WERI-Rb-1 (cell line): ENCODE measurements around the gene AVL9.

Experiments
- DNase-seq: peaks from one replicate; pipeline ENCODE4 v3.0.0-alpha.2; 2020
- H3K27ac ChIP-seq: fragments of 250-450 bp; sonication (Bioruptor Pico); 2 replicates; pipeline ENCODE4 v1.5.1; 2020; ENCODE audit warnings: mild to moderate bottlenecking, moderate library complexity
- H3K27me3 ChIP-seq: fragments of 250-450 bp; sonication (Bioruptor Pico); 2 replicates; pipeline ENCODE4 v1.5.1; 2021; ENCODE audit warnings: mild to moderate bottlenecking, low read depth, moderate library complexity; ENCODE audit not compliant: insufficient read depth, severe bottlenecking
- H3K36me3 ChIP-seq: fragments of 250-450 bp; sonication (Bioruptor Pico); 2 replicates; pipeline ENCODE4 v1.5.1; 2020; ENCODE audit warnings: mild to moderate bottlenecking, moderate library complexity
- H3K4me3 ChIP-seq: 2 replicates; pipeline ENCODE4 v1.5.1; 2011; ENCODE audit warnings: low read depth, mild to moderate bottlenecking, control low read depth, low read length
- H3K9me3 ChIP-seq: fragments of 250-450 bp; sonication (Bioruptor Pico); 2 replicates; pipeline ENCODE4 v1.5.1; 2021; ENCODE audit warnings: mild to moderate bottlenecking, moderate library complexity; ENCODE audit not compliant: severe bottlenecking
- TF ChIP-seq, protein P1 (sequence below): IDR thresholded peaks from 2 replicates; pipeline ENCODE4 v1.5.1; 2011; ENCODE audit warnings: low read depth, mild to moderate bottlenecking, control low read depth, inconsistent platforms, low read length

Gene AVL9

DNA sequence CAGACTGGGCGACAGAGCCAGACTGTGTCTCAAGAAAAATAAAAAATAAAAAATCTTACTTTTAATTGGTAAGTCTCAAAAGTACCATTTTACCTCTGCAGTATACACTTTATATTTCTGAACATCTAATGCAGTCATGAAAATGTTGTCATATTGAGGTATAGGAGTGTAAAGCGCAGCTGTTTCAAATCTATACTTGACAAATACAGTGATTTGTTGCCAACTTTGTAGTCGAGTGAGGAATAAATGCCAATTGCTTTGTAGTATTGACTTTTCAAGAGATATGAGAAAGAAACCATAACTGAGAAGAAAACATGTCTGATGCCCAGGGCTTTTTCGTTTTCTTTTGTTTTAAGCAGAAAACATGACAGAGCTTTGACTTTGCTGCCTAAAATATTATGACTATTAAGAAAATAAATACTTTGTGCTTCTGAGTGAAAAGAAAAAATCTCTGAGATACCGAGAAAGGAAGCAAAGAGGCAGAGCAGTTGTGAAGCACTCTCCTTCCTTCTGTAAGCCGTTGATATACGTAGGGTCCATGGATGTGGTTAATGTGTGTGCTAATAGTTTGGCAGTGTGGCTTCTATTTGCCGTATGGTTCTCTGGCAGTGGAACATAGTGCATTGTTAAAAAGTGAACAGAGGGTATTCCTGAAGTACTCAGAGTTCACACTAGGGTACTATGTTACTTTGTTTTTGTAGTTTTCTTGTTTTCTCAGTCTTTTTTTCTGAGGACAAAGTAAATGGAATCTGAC, 38.2 kb downstream of the AVL9 start:
- Histone ChIP-seq H3K9me3 (no peaks in the 10 kb centered on the region), H3K4me3 (no peak overlapping the region), H3K36me3 (no peaks in the 10 kb centered on the region), H3K27me3 (no peaks in the 10 kb centered on the region), H3K27ac (no peak overlapping the region)
- DNase-seq: no peak
- TF ChIP-seq, protein P1, sequence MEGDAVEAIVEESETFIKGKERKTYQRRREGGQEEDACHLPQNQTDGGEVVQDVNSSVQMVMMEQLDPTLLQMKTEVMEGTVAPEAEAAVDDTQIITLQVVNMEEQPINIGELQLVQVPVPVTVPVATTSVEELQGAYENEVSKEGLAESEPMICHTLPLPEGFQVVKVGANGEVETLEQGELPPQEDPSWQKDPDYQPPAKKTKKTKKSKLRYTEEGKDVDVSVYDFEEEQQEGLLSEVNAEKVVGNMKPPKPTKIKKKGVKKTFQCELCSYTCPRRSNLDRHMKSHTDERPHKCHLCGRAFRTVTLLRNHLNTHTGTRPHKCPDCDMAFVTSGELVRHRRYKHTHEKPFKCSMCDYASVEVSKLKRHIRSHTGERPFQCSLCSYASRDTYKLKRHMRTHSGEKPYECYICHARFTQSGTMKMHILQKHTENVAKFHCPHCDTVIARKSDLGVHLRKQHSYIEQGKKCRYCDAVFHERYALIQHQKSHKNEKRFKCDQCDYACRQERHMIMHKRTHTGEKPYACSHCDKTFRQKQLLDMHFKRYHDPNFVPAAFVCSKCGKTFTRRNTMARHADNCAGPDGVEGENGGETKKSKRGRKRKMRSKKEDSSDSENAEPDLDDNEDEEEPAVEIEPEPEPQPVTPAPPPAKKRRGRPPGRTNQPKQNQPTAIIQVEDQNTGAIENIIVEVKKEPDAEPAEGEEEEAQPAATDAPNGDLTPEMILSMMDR: no peak

DNA sequence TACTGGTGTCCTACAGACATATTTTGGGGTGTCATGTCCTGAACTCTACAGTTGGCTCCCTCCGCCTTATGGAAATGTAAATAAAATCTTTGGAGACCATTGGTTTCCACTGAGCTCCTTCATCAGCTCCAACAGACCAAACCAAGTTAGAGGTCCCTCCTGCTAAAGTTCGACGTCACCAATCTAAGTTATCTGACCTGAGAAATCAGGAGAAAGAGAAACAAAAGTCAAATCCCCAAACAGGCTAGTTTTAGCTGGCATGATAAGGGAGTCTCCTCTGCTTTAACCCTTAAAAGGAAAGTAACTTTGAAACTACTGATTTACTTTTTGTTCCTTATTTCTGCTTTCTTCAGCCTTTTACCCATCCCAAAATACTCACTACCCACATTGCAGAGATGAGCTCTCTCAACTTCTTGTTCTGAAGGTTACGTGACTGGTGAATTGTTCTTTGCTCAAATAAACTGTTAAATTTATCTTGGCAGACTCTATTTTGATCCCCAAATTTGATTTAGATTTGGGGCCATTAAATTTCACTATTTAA, 39.9 kb downstream of the AVL9 start:
- Histone ChIP-seq H3K27ac (no peak overlapping the region), H3K4me3 (no peak overlapping the region), H3K27me3 (no peaks in the 10 kb centered on the region), H3K9me3 (no peaks in the 10 kb centered on the region), H3K36me3 (no peaks in the 10 kb centered on the region)
- DNase-seq: no peak
- TF ChIP-seq, protein P1: no peak

DNA sequence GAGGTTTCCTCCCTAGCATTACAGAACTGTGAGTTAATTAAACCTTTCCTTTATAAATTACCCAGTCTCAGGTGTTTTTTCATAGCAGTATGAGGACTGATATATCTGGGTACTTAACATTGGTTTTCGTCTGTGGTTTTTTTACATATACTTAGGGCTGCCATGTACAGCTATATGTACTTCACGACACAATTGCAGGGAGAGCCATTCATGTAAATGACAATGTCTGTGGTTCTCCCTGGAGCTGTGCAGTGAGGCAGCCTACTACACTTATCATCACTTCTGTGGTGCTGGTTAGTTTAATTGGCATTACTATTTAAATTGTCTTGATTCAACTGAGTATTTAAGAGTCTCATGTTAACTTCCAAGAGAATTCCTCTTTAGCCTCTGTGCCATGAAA, 40.7 kb downstream of the AVL9 start:
- no peaks in the 10 kb centered on the region for H3K9me3 ChIP-seq
- no peak for DNase-seq
- H3K4me3 ChIP-seq: no peak overlapping the region
- H3K27me3 ChIP-seq: no peaks in the 10 kb centered on the region
- no peaks in the 10 kb centered on the region for H3K36me3 ChIP-seq
- no peak overlapping the region for H3K27ac ChIP-seq
- TF ChIP-seq, protein P1: no peak

DNA sequence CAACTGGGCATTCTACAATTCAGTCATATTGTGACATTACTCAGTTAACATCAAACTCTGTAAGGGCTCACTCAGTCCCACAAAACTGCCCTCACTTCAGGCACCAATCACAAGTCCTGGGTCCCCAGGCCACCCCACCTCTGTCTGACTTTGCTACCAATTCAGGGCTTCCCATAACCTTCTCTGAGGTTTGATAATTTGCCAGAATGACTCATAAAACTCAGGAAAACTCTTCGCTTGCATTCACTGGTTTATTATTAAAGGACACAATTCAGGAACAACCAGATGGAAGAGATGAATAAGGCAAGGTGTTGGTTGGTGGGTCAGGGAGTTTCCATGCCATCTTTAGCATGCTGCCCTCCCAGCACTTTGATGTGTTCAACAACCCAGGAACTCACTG, 41.3 kb downstream of the AVL9 start:
- no peaks in the 10 kb centered on the region for H3K36me3 ChIP-seq
- H3K27ac ChIP-seq: no peak overlapping the region
- DNase-seq: no peak
- no peaks in the 10 kb centered on the region for H3K9me3 ChIP-seq
- no peaks in the 10 kb centered on the region for H3K27me3 ChIP-seq
- H3K4me3 ChIP-seq: no peak overlapping the region
- TF ChIP-seq, protein P1: no peak

DNA sequence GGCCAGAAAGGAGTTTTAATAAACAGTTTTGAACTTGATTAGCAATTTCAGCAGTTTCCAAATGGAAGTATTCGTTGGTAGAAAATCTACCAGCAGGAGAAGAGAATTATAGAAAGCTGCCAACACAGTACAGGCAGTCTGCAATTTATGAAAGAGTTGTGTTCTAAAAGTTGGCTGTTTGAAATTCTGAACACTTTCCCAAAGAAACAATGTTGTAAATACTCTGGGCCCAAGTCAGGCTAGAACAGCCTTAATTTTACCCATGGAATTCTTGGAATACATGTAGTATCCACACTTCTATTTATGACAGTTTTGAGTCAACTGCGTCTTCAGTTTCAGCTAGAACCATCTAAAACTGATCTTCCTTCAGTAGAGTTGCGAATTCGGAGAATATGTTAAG, 42.5 kb downstream of the AVL9 start:
- H3K4me3 ChIP-seq: no peak overlapping the region
- H3K27ac ChIP-seq: no peak overlapping the region
- DNase-seq: no peak
- no peaks in the 10 kb centered on the region for H3K9me3 ChIP-seq
- H3K36me3 ChIP-seq: no peaks in the 10 kb centered on the region
- no peaks in the 10 kb centered on the region for H3K27me3 ChIP-seq
- TF ChIP-seq, protein P1: no peak

DNA sequence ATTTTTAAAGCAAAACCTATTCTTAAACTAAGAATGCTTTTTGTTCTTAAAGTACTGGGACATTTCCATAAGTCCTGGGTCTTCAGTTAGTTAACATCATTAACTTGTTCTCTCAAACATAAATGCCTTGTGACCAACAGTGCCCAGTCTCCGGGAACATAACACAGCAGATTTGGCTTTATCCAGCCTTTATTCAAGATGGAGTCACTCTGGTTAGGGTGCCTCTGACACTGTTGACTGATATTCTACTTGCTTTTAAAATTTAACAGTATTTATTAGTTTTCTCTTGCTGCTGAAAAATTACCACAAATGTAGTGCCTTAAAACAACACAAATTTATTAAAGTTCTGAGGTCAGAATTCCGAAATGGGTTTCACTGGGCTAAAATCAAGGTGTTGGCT, 44.1 kb downstream of the AVL9 start:
- H3K36me3 ChIP-seq: peaks cover 6% of the 10 kb centered on the region
- no peaks in the 10 kb centered on the region for H3K9me3 ChIP-seq
- H3K4me3 ChIP-seq: no peak overlapping the region
- DNase-seq: no peak
- no peaks in the 10 kb centered on the region for H3K27me3 ChIP-seq
- no peak overlapping the region for H3K27ac ChIP-seq
- TF ChIP-seq, protein P1: no peak
